H9 (cell line): ENCODE data around the gene SYMPK. TPM values are rescaled to one million over a fixed set of nuclear protein-coding genes. Genes with fewer than 3 reads are reported as not detected.

ENCODE experiments used
- DNase-seq: peaks from one replicate; pipeline ENCODE4 v3.0.0-alpha.2; 2017
- H2AFZ ChIP-seq: one replicate; pipeline ENCODE4 v1.6.1; 2013; ENCODE audit warnings: mild to moderate bottlenecking, low read length, control low read depth, moderate library complexity
- H2AK5ac ChIP-seq: 2 replicates; pipeline ENCODE4 v1.6.1; 2013; ENCODE audit warnings: low read length, control low read depth, mixed read lengths; ENCODE audit not compliant: insufficient read length
- H2BK120ac ChIP-seq: one replicate; pipeline ENCODE4 v1.6.1; 2013; ENCODE audit warnings: low read depth, mild to moderate bottlenecking, low read length, control low read depth, inconsistent platforms; ENCODE audit not compliant: poor library complexity, severe bottlenecking
- H2BK12ac ChIP-seq: 2 replicates; pipeline ENCODE4 v1.6.1; 2013; ENCODE audit warnings: low read length, control low read depth, mixed read lengths, low read depth; ENCODE audit not compliant: insufficient read length
- H2BK15ac ChIP-seq: 2 replicates; pipeline ENCODE4 v1.6.1; 2013; ENCODE audit warnings: low read depth, low read length, control low read depth
- H2BK20ac ChIP-seq: one replicate; pipeline ENCODE4 v1.6.1; 2013; ENCODE audit warnings: low read depth, mild to moderate bottlenecking, low read length, control low read depth, inconsistent platforms; ENCODE audit not compliant: poor library complexity, severe bottlenecking
- H2BK5ac ChIP-seq: 2 replicates; pipeline ENCODE4 v1.6.1; 2013; ENCODE audit warnings: low read length, control low read depth, mixed read lengths; ENCODE audit not compliant: insufficient read length
- H3K14ac ChIP-seq: 2 replicates; pipeline ENCODE4 v1.6.1; 2013; ENCODE audit warnings: low read length, control low read depth; ENCODE audit not compliant: insufficient read depth
- H3K18ac ChIP-seq: 2 replicates; pipeline ENCODE4 v1.6.1; 2013; ENCODE audit warnings: low read depth, mild to moderate bottlenecking, mixed read lengths, low read length, control low read depth; ENCODE audit not compliant: insufficient read length
- H3K23ac ChIP-seq: 2 replicates; pipeline ENCODE4 v1.6.1; 2013; ENCODE audit warnings: low read length, control low read depth, mixed read lengths, low read depth; ENCODE audit not compliant: insufficient read length
- H3K23me2 ChIP-seq: 2 replicates; pipeline ENCODE4 v1.6.1; 2013; ENCODE audit warnings: low read depth, mild to moderate bottlenecking, mixed read lengths, low read length, control low read depth; ENCODE audit not compliant: insufficient read length, poor library complexity, severe bottlenecking
- H3K27ac ChIP-seq: 2 replicates; pipeline ENCODE4 v1.5.1; 2013; ENCODE audit warnings: low read length, control low read depth, mixed read lengths, low read depth; ENCODE audit not compliant: insufficient read length
- H3K27me3 ChIP-seq: 2 replicates; pipeline ENCODE4 v1.6.1; 2013; ENCODE audit warnings: low read length, control low read depth, inconsistent platforms; ENCODE audit not compliant: insufficient read depth
- H3K4ac ChIP-seq: 2 replicates; pipeline ENCODE4 v1.6.1; 2013; ENCODE audit warnings: low read depth, mild to moderate bottlenecking, control low read depth, inconsistent platforms, low read length, moderate library complexity
- H3K4me1 ChIP-seq: 2 replicates; pipeline ENCODE4 v1.6.1; 2013; ENCODE audit warnings: low read length, control low read depth, inconsistent platforms; ENCODE audit not compliant: insufficient read depth
- H3K4me2 ChIP-seq: 2 replicates; pipeline ENCODE4 v1.6.1; 2013; ENCODE audit warnings: low read length, control low read depth, mixed read lengths; ENCODE audit not compliant: insufficient read length, insufficient read depth
- H3K56ac ChIP-seq: 2 replicates; pipeline ENCODE4 v1.6.1; 2013; ENCODE audit warnings: low read depth, mild to moderate bottlenecking, mixed read lengths, low read length, control low read depth; ENCODE audit not compliant: insufficient read length
- H3K79me1 ChIP-seq: 2 replicates; pipeline ENCODE4 v1.6.1; 2013; ENCODE audit warnings: low read depth, mild to moderate bottlenecking, moderate library complexity, low read length, control low read depth, inconsistent platforms; ENCODE audit not compliant: insufficient read depth, poor library complexity, severe bottlenecking
- H3K79me2 ChIP-seq: 2 replicates; pipeline ENCODE4 v1.6.1; 2013; ENCODE audit warnings: low read length, control low read depth, inconsistent platforms; ENCODE audit not compliant: insufficient read depth
- H3K9ac ChIP-seq: 2 replicates; pipeline ENCODE4 v1.6.1; 2013; ENCODE audit warnings: low read length, control low read depth, mixed read lengths; ENCODE audit not compliant: insufficient read length; ENCODE audit errors: extremely low read depth
- H3K9me3 ChIP-seq: one replicate; pipeline ENCODE4 v1.6.1; 2013; ENCODE audit warnings: low read depth, low read length, inconsistent platforms; ENCODE audit not compliant: control insufficient read depth
- H3T11ph ChIP-seq: one replicate; pipeline ENCODE4 v1.6.1; 2013; ENCODE audit warnings: mild to moderate bottlenecking, low read length, control low read depth, inconsistent platforms
- H4K20me1 ChIP-seq: one replicate; pipeline ENCODE4 v1.6.1; 2013; ENCODE audit not compliant: control insufficient read depth, insufficient read length, insufficient read depth
- H4K5ac ChIP-seq: 2 replicates; pipeline ENCODE4 v1.6.1; 2013; ENCODE audit warnings: low read depth, mild to moderate bottlenecking, mixed read lengths, low read length, control low read depth; ENCODE audit not compliant: insufficient read length
- H4K8ac ChIP-seq: replicated peaks from 2 replicates; pipeline ENCODE4 v1.6.1; 2013; ENCODE audit warnings: low read length, control low read depth, mixed read lengths, low read depth; ENCODE audit not compliant: insufficient read length
- H4K91ac ChIP-seq: 2 replicates; pipeline ENCODE4 v1.6.1; 2013; ENCODE audit warnings: low read depth, mild to moderate bottlenecking, moderate library complexity, mixed read lengths, low read length, control low read depth; ENCODE audit not compliant: insufficient read length
- H3K27ac Mint-ChIP-seq, 3 experiments: 2 replicates in 2 of 3; 3 replicates in 1 of 3; pipeline ENCODE4 v1.8.0; 2020 to 2021; ENCODE audit warnings: mixed read lengths in 3 of 3, mild to moderate bottlenecking in 1 of 3, moderate library complexity in 1 of 3
- H3K27me3 Mint-ChIP-seq: 2 replicates; pipeline ENCODE4 v1.8.0; 2021; ENCODE audit warnings: low read depth, mild to moderate bottlenecking, moderate library complexity, mixed read lengths
- H3K36me3 Mint-ChIP-seq, 3 experiments: 2 replicates in 2 of 3; 3 replicates in 1 of 3; pipeline ENCODE4 v1.8.0; 2020 to 2021; ENCODE audit warnings: low read depth in 3 of 3, mixed read lengths in 3 of 3; ENCODE audit not compliant: insufficient read depth in 1 of 3
- H3K4me1 Mint-ChIP-seq, 2 experiments: 2 replicates each; pipeline ENCODE4 v1.8.0; 2020; ENCODE audit warnings: mixed read lengths in 2 of 2
- H3K4me3 Mint-ChIP-seq, 2 experiments: 2 replicates in 1 of 2; 3 replicates in 1 of 2; pipeline ENCODE4 v1.8.0; 2020 to 2021; ENCODE audit warnings: mild to moderate bottlenecking in 2 of 2, mixed read lengths in 2 of 2, moderate library complexity in 1 of 2
- H3K9me3 Mint-ChIP-seq, 2 experiments: 2 replicates in 1 of 2; 3 replicates in 1 of 2; pipeline ENCODE4 v1.8.0; 2020; ENCODE audit warnings: mild to moderate bottlenecking in 2 of 2, mixed read lengths in 2 of 2, moderate library complexity in 1 of 2
- whole genome bisulfite sequencing: extraction: QIAGEN DNeasy Blood & Tissue Kit; methylation state at CpG from one replicate; pipeline ENCODE4 v1.1.7; 2013; ENCODE audit warnings: missing lambda C conversion rate, low lambda C conversion rate, mixed read lengths; ENCODE audit not compliant: insufficient read length; ENCODE audit errors: extremely low coverage; 5-methylcytosine and 5-hydroxymethylcytosine counted together
- total RNA-seq: library from RNA; stranded (reverse); gene quantifications from 2 replicates; pipeline ENCODE4 v1.2.1, GENCODE V29; 2021
- TF ChIP-seq, protein P1 (sequence below): fragments of 200-600 bp; sonication (generic); conservative IDR thresholded peaks from 3 replicates; pipeline ENCODE4 v1.8.0; 2021; ENCODE audit warnings: antibody characterized with exemption, mild to moderate bottlenecking

The SYMPK gene
- total RNA-seq, 1 experiment from 2014 or later, result 104 TPM

DNA sequence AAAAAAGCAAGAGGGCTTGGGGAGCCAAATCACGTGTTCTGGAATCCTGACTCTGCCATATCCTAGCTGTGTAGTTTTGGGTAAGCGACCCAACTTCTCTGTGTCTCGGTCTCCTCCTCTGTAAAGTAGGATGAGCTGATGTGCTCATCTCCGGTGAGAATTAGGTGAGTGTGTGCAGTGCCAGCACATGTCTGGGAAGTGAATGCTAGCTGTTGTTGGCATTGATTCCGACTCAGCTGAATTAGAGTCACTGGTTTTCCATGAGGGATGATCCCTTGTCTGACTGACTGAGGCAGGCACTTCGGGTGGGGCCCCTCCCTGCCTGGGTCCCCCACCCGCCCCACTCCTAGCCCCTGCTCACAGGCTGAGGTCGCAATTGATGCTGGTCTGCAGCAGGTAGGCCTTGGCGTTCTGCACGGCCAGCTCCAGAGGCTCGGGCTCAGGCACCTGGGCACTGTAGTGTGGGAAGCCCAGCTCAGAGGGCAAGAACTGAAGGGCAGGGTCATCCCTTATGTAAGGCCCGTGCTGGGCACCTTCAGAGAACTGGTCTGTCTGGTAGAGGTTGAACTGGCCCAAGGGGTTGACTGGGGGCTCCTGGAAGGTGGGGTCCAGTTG is 48.7 kb downstream of the SYMPK start:
- H3K27ac Mint-ChIP-seq, result no peak overlapping the region
- H2AFZ ChIP-seq, result no peak overlapping the region

More for the DNA sequence above, 48.7 kb downstream of the SYMPK start:
- H2BK12ac ChIP-seq, result no peak overlapping the region
- TF ChIP-seq, protein P1, sequence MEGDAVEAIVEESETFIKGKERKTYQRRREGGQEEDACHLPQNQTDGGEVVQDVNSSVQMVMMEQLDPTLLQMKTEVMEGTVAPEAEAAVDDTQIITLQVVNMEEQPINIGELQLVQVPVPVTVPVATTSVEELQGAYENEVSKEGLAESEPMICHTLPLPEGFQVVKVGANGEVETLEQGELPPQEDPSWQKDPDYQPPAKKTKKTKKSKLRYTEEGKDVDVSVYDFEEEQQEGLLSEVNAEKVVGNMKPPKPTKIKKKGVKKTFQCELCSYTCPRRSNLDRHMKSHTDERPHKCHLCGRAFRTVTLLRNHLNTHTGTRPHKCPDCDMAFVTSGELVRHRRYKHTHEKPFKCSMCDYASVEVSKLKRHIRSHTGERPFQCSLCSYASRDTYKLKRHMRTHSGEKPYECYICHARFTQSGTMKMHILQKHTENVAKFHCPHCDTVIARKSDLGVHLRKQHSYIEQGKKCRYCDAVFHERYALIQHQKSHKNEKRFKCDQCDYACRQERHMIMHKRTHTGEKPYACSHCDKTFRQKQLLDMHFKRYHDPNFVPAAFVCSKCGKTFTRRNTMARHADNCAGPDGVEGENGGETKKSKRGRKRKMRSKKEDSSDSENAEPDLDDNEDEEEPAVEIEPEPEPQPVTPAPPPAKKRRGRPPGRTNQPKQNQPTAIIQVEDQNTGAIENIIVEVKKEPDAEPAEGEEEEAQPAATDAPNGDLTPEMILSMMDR, result no peak
- no peak overlapping the region for H2BK5ac ChIP-seq
- H3K79me2 ChIP-seq, result no peaks in the 10 kb centered on the region
- H4K8ac ChIP-seq, result no peak overlapping the region
- WGBS, result no CpG with 5 or more reads among the region's 12 CpGs
- Mint-ChIP-seq H3K36me3 (peaks cover 1 to 9% (median 7%) of the 10 kb centered on the region in 3 experiments; a peak in 3 of 7 replicates), H3K9me3 (no peaks in the 10 kb centered on the region), H3K4me3 (peak overlapping the region; percentile 85 to 95), H3K27me3 (peaks cover 7% of the 10 kb centered on the region), H3K4me1 (peaks cover 25 to 38% of the 10 kb centered on the region in 2 experiments)
- no peak overlapping the region for H3K27ac ChIP-seq
- H3K9ac ChIP-seq, result peak overlapping the region; percentile 63
- H2BK20ac ChIP-seq, result no peak overlapping the region
- no peak overlapping the region for H3K4ac ChIP-seq
- no peak overlapping the region for H3T11ph ChIP-seq
- DNase-seq, result no peak
- H3K79me1 ChIP-seq, result no peaks in the 10 kb centered on the region
- peak overlapping the region; percentile 12 for H3K4me2 ChIP-seq
- H4K5ac ChIP-seq, result no peak overlapping the region
- H2AK5ac ChIP-seq, result no peak overlapping the region
- no peak overlapping the region for H3K56ac ChIP-seq
- H3K27me3 ChIP-seq, result no peaks in the 10 kb centered on the region
- H3K14ac ChIP-seq, result peak overlapping the region; percentile 39; the same call in 1 of the 2 replicates
- 0 out of 2 replicates have a peak, but pooled peaks cover 1% of the 10 kb centered on the region for H3K4me1 ChIP-seq
- no peak overlapping the region for H2BK120ac ChIP-seq
- H3K23ac ChIP-seq, result no peak overlapping the region
- no peaks in the 10 kb centered on the region for H4K20me1 ChIP-seq
- no peak overlapping the region for H4K91ac ChIP-seq
- H3K23me2 ChIP-seq, result peaks cover 13% of the 10 kb centered on the region
- no peaks in the 10 kb centered on the region for H3K9me3 ChIP-seq
- no peak overlapping the region for H2BK15ac ChIP-seq
- H3K18ac ChIP-seq, result no peak overlapping the region
